ENCODE data around the gene ACAD11.
"Not testable (repeated sequence)": the region's sequence is repeated elsewhere in the genome, so short reads cannot be mapped to it uniquely, and the experiment has no call there.

The ACAD11 gene

GRCh38 chr3:132606085-132606484, 53.5 kb downstream of the ACAD11 start:
- no peak for DNase-seq (ENCODE audit: low read depth)
- TF ChIP-seq CTCF (IDR thresholded peaks at IDR 0.05; ENCODE audit: insufficient read depth, low read depth, low read length, missing control alignments), result no peak
- H3K4me3 ChIP-seq (ENCODE audit: low read depth, low read length), result no peak overlapping the region

GRCh38 chr3:132605374-132605792, 54.2 kb downstream of the ACAD11 start:
- no peak for TF ChIP-seq CTCF (IDR thresholded peaks at IDR 0.05; ENCODE audit: insufficient read depth, low read depth, low read length, missing control alignments)
- DNase-seq (ENCODE audit: low read depth), result no peak
- no peak overlapping the region for H3K4me3 ChIP-seq (ENCODE audit: low read depth, low read length)

- DNase-seq (ENCODE audit: low read depth), result not testable (repeated sequence)
Measured at GRCh38 chr3:132600614-132601013, 59.0 kb downstream of the ACAD11 start.

GRCh38 chr3:132598181-132598580, 61.4 kb downstream of the ACAD11 start:
- TF ChIP-seq CTCF (IDR thresholded peaks at IDR 0.05; ENCODE audit: insufficient read depth, low read depth, low read length, missing control alignments), result no peak
- DNase-seq (ENCODE audit: low read depth), result no peak
- no peak overlapping the region for H3K4me3 ChIP-seq (ENCODE audit: low read depth, low read length)

More at GRCh38 chr3:132600614-132601013, 59.0 kb downstream of the ACAD11 start:
- not testable (repeated sequence) for H3K4me3 ChIP-seq (ENCODE audit: low read depth, low read length)

GRCh38 chr3:132597660-132598059, 61.9 kb downstream of the ACAD11 start:
- DNase-seq (ENCODE audit: low read depth), result no peak
- no peak for TF ChIP-seq CTCF (IDR thresholded peaks at IDR 0.05; ENCODE audit: insufficient read depth, low read depth, low read length, missing control alignments)
- no peak overlapping the region for H3K4me3 ChIP-seq (ENCODE audit: low read depth, low read length)

GRCh38 chr3:132596816-132597433, 62.7 kb downstream of the ACAD11 start, which contains the start of gene ACKR4:
ACKR4 (plus strand) TSS chr3:132597270; CDS start chr3:132600398, 3,128 bp downstream.
- H3K4me3 ChIP-seq (ENCODE audit: low read depth, low read length), result peak within 1 kb of the TSS; percentile 8; the same call in 1 of the 2 replicates
- no peak for TF ChIP-seq CTCF (IDR thresholded peaks at IDR 0.05; ENCODE audit: insufficient read depth, low read depth, low read length, missing control alignments)
- DNase-seq (ENCODE audit: low read depth), result peak; percentile 2

- DNase-seq (ENCODE audit: low read depth), result no peak
- TF ChIP-seq CTCF (IDR thresholded peaks at IDR 0.05; ENCODE audit: insufficient read depth, low read depth, low read length, missing control alignments), result no peak
- H3K4me3 ChIP-seq (ENCODE audit: low read depth, low read length), result no peak overlapping the region
Measured at GRCh38 chr3:132596326-132596725, 63.3 kb downstream of the ACAD11 start.
